HepG2 (cell line): ENCODE results near the gene ULK4. TPM values are rescaled to one million over a fixed set of nuclear protein-coding genes. Genes with fewer than 3 reads are reported as not detected.

ENCODE experiments used
- ATAC-seq: fragments of 200-7000 bp; cut with Tn5 transposase; 3 replicates; pipeline ENCODE4 v1.9.1; 2020; ENCODE audit warnings: mild to moderate bottlenecking, moderate library complexity
- BruUV-seq: library from RNA; stranded (reverse); fragments of 400-500 nt; replicated peaks from 2 replicates; lab custom pipeline; 2021; lab: Mats Ljungman, UMichigan
- CTCF ChIA-PET: fragments of 300-600 bp; formaldehyde crosslinking; extraction: SDS; loops from one replicate; lab custom pipeline; 2021; ENCODE audit warnings: low total read pairs, inconsistent platforms, low intra/inter-chr PET ratio; lab: Yijun Ruan, JAX
- POLR2A ChIA-PET: fragments of 350-600 bp; sonication (Branson Sonifier 250); formaldehyde crosslinking; loops from one replicate; lab custom pipeline; 2020; ENCODE audit warnings: antibody characterized with exemption, inconsistent platforms; lab: Yijun Ruan, JAX
- DNase-seq: peaks from one replicate; pipeline ENCODE4 v3.0.0-alpha.2; 2015; ENCODE audit warnings: low spot score
- FAIRE-seq: peaks from 3 replicates; lab custom pipeline; 2011; peaks lifted over from hg19 to GRCh38; lab: Jason Lieb, UNC
- H2AFZ ChIP-seq: one replicate; pipeline ENCODE4 v1.6.1; 2011; ENCODE audit warnings: low read length, inconsistent platforms
- H3K27ac ChIP-seq: fragments of 300-600 bp; 3 replicates; pipeline ENCODE4 v1.8.0; 2011; ENCODE audit warnings: mixed run types, mild to moderate bottlenecking, mixed read lengths, low read length, inconsistent platforms; ENCODE audit not compliant: insufficient read depth; ENCODE audit errors: extremely low read length
- H3K27me3 ChIP-seq, 2 experiments: fragments of 200-600 bp in 1 of 2; 2 replicates in 1 of 2; 3 replicates in 1 of 2; pipeline versions ENCODE4 v1.6.0 to v1.8.0; 2011; ENCODE audit warnings: low read length in 2 of 2, mild to moderate bottlenecking in 2 of 2, moderate library complexity in 2 of 2, inconsistent platforms in 1 of 2; ENCODE audit not compliant: insufficient read depth in 2 of 2, control insufficient read depth in 1 of 2
- H3K36me3 ChIP-seq, 2 experiments: fragments of 200-600 bp in 1 of 2; replicated peaks in 1 of 2; 2 replicates in 1 of 2; 3 replicates in 1 of 2; pipeline versions ENCODE4 v1.5.1 to v1.8.0; 2011; ENCODE audit warnings: low read length in 2 of 2, inconsistent platforms in 1 of 2; ENCODE audit not compliant: insufficient read depth in 2 of 2, control insufficient read depth in 1 of 2
- H3K4me1 ChIP-seq: 2 replicates; pipeline ENCODE4 v1.5.1; 2012; ENCODE audit warnings: low read length, inconsistent platforms; ENCODE audit not compliant: insufficient read depth
- H3K4me2 ChIP-seq: 2 replicates; pipeline ENCODE4 v1.6.0; 2011; ENCODE audit warnings: low read depth, low read length, inconsistent platforms
- H3K4me3 ChIP-seq, 3 experiments: fragments of 200-600 bp in 1 of 3; sonication (generic), shearing (Covaris generic) in 1 of 3; replicated peaks in 1 of 3; 2 replicates each; pipeline ENCODE4 v1.5.1; 2011 to 2016; ENCODE audit warnings: low read length in 3 of 3, inconsistent platforms in 2 of 3, low read depth in 2 of 3, mild to moderate bottlenecking in 2 of 3, control low read depth in 1 of 3, mixed read lengths in 1 of 3; ENCODE audit not compliant: insufficient read depth in 1 of 3
- H3K79me2 ChIP-seq: one replicate; pipeline ENCODE4 v1.6.1; 2011; ENCODE audit warnings: low read length, inconsistent platforms; ENCODE audit not compliant: insufficient read depth
- H3K9ac ChIP-seq: 2 replicates; pipeline ENCODE4 v1.6.0; 2011; ENCODE audit warnings: mild to moderate bottlenecking, low read depth, low read length, inconsistent platforms; ENCODE audit not compliant: insufficient read depth
- H3K9me3 ChIP-seq: 2 replicates; pipeline ENCODE4 v1.5.1; 2012; ENCODE audit warnings: mild to moderate bottlenecking, low read length
- H4K20me1 ChIP-seq: 2 replicates; pipeline ENCODE4 v1.6.0; 2011; ENCODE audit warnings: inconsistent platforms, mild to moderate bottlenecking, low read length, moderate library complexity; ENCODE audit not compliant: insufficient read depth
- CBX1 ChIP-seq: IDR thresholded peaks from one replicate; pipeline ENCODE4 v1.6.1; 2016; ENCODE audit warnings: antibody characterized with exemption, low read depth
- HMGA1 ChIP-seq: sonication (generic); formaldehyde crosslinking; conservative IDR thresholded peaks from 2 replicates; pipeline ENCODE4 v1.4.0; 2020; ENCODE audit warnings: missing genetic modification reagents
- HOXD1 ChIP-seq: sonication (generic); formaldehyde crosslinking; IDR thresholded peaks from 2 replicates; pipeline ENCODE4 v1.5.0; 2020; ENCODE audit warnings: missing genetic modification reagents
- POLR2AphosphoS2 ChIP-seq: IDR thresholded peaks from 2 replicates; pipeline ENCODE4 v1.6.1; 2011; ENCODE audit warnings: low read depth, low read length, improper control_type of control experiment
- REST ChIP-seq, 2 experiments: IDR thresholded peaks; 2 replicates each; pipeline ENCODE4 v1.6.1; 2011 to 2012; ENCODE audit warnings: low read length in 2 of 2, borderline replicate concordance in 1 of 2, low read depth in 1 of 2, mild to moderate bottlenecking in 1 of 2, moderate library complexity in 1 of 2
- RXRA ChIP-seq: sonication (generic); formaldehyde crosslinking; IDR thresholded peaks from 2 replicates; pipeline ENCODE4 v1.5.1; 2020; ENCODE audit warnings: missing genetic modification reagents
- SMAD3 ChIP-seq: sonication (generic); formaldehyde crosslinking; IDR thresholded peaks from 2 replicates; pipeline ENCODE4 v1.4.0; 2020; ENCODE audit warnings: missing genetic modification reagents
- TAF1 ChIP-seq: sonication (generic); formaldehyde crosslinking; IDR thresholded peaks from 2 replicates; pipeline ENCODE4 v1.4.0; 2020; ENCODE audit warnings: missing genetic modification reagents
- ZFP91 ChIP-seq: sonication (generic); formaldehyde crosslinking; IDR thresholded peaks from 2 replicates; pipeline ENCODE4 v1.9.0; 2022; ENCODE audit warnings: missing genetic modification reagents, mild to moderate bottlenecking, borderline replicate concordance
- ZNF232 ChIP-seq: sonication (generic); formaldehyde crosslinking; IDR thresholded peaks from 2 replicates; pipeline ENCODE4 v1.4.0; 2020; ENCODE audit warnings: missing genetic modification reagents, borderline replicate concordance
- ZNF761 ChIP-seq: sonication (generic); formaldehyde crosslinking; conservative IDR thresholded peaks from 2 replicates; pipeline ENCODE4 v1.4.0; 2020; ENCODE audit warnings: mild to moderate bottlenecking, missing genetic modification reagents
- ZNF773 ChIP-seq: sonication (generic); formaldehyde crosslinking; IDR thresholded peaks from 2 replicates; pipeline ENCODE4 v1.4.0; 2020; ENCODE audit warnings: missing genetic modification reagents, borderline replicate concordance
- in situ Hi-C: cut with HindIII; loops from 2 replicates; pipeline ENCODE4 v1.10.0; 2017; ENCODE audit warnings: low pct_unique_long_range_greater_than_20kb; ENCODE audit not compliant: extremely low pct_ligation_motif_present
- intact Hi-C: fragments of 100-400 bp; cut with micrococcal nuclease; formaldehyde crosslinking; loops from one replicate; pipeline ENCODE4 v1.10.0; 2022; ENCODE audit not compliant: unreplicated experiment
- polyA plus RNA-seq, 8 experiments: library from polyadenylated mRNA; depleted of rRNA in 3 of 8; stranded (reverse) in 7 of 8; unstranded in 1 of 8; fragments of >200 nt; fragmentation: Illumina TruSeq in 4 of 8; extraction: Trizol in 4 of 8; gene quantifications; 2 replicates each; pipeline versions ENCODE4 v1.2.1 to v1.2.3, GENCODE V29; 2011 to 2016; ENCODE audit warnings: low read depth in 4 of 8, missing spikeins in 1 of 8, mixed read lengths in 1 of 8; ENCODE audit not compliant: insufficient read depth in 1 of 8
- total RNA-seq, 5 experiments: library from RNA; depleted of rRNA; stranded (reverse); fragments of >200 nt; fragmentation: Illumina TruSeq; extraction: Trizol; gene quantifications; 2 replicates each; pipeline ENCODE4 v1.2.3, GENCODE V29; 2016; ENCODE audit warnings: low read depth in 1 of 5
- TF ChIP-seq, protein P1 (sequence below): sonication (generic); formaldehyde crosslinking; IDR thresholded peaks from 2 replicates; pipeline ENCODE4 v1.5.0; 2020; ENCODE audit warnings: mild to moderate bottlenecking, missing genetic modification reagents

Gene ULK4
- total and polyA plus RNA-seq, 2 of the 13 experiments (the other 11 are each of a cell fraction or from before 2014, with no cell fraction given), result 6.7 to 11.8 TPM

DNA sequence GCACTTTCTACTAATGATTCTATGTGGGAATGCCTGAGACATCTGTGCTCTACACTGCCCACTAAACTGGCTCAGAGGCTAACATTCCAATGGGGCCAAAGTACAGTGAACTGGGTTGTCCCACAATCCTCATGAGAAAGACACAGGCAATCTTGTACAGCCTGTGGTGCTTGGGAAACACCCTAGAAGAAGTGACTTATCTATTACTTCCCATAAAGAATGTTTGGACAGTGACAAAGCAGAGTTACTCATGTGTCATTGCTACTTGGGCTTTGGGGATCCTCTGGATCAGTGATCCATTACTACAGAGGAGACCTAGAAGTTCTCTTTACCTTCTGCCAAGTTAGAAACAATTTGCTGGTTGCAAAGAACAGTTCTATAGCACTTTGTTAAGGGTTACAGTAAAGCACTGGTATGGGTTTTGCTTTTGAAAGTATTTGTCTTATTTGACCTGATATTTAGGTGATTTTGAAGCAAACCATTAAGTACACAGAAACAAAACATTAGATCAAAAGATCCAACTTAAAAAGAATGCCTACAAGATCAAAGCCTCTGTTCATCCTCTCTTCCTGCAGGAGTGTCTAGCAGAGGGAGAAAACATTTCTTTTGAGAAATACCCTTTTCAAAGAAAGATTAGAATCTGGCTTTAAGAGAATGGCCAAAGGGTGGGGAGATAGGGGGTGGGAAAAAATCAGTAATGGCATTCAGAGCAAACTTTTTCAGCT, 686.8 kb downstream of the ULK4 start:
- DNase-seq (peak; percentile 88), FAIRE-seq (peak; percentile 90), ATAC-seq (peak; percentile 93)
- Histone ChIP-seq H3K79me2 (peaks cover 24% of the 10 kb centered on the region), H3K4me3 (peak overlapping the region; percentile 15 to 59 (median 40); a peak in 3 of 6 replicates), H3K4me1 (peaks cover 65% of the 10 kb centered on the region), H3K36me3 (no peaks in the 10 kb centered on the region; a peak in 1 of 5 replicates), H3K9ac (peak overlapping the region; percentile 55), H3K4me2 (peak overlapping the region; percentile 63), H3K27ac (peak overlapping the region; percentile 81), H4K20me1 (no peaks in the 10 kb centered on the region), H3K9me3 (no peaks in the 10 kb centered on the region), H2AFZ (no peak overlapping the region), H3K27me3 (no peaks in the 10 kb centered on the region)
- ChIA-PET CTCF (no interaction called here), POLR2A (interaction anchor here (1.0 to 4.0 kb wide), 4 partner anchors 10 to 75 kb away, joined by 3 to 20 read pairs (median 3); partner anchors contain the start of gene CTNNB1)
- BruUV-seq, result no TSS peak
- in situ Hi-C loops (no loop called here), intact Hi-C loops (loop anchor here (2.0 to 5.0 kb wide), 2 partner anchors 28 to 73 kb away; no protein-coding TSS in a partner anchor)
- TF ChIP-seq ZNF773 (CRISPR knock-in tag), result no peak
- TF ChIP-seq HOXD1, result no peak
- no peak for TF ChIP-seq REST (IDR thresholded peaks at IDR 0.05; ENCODE audit: borderline replicate concordance in 1 of 2, low read depth in 1 of 2, low read length in 2 of 2)
- no peak for TF ChIP-seq HMGA1 (CRISPR knock-in tag)
- TF ChIP-seq POLR2AphosphoS2, result no peak
- TF ChIP-seq RXRA (CRISPR knock-in tag), result peak; percentile 27; the same call in 1 of the 2 replicates
- TF ChIP-seq SMAD3 (CRISPR knock-in tag), result 0 out of 2 replicates have a peak, but pooled peaks have one; percentile 19
- TF ChIP-seq ZFP91 (CRISPR knock-in tag), result no peak
- TF ChIP-seq ZNF761, result peak; percentile 60; the same call in 1 of the 2 replicates
- TF ChIP-seq TAF1 (CRISPR knock-in tag), result no peak
- TF ChIP-seq CBX1, result no peak
- TF ChIP-seq ZNF232 (CRISPR knock-in tag), result no peak
- TF ChIP-seq, protein P1, sequence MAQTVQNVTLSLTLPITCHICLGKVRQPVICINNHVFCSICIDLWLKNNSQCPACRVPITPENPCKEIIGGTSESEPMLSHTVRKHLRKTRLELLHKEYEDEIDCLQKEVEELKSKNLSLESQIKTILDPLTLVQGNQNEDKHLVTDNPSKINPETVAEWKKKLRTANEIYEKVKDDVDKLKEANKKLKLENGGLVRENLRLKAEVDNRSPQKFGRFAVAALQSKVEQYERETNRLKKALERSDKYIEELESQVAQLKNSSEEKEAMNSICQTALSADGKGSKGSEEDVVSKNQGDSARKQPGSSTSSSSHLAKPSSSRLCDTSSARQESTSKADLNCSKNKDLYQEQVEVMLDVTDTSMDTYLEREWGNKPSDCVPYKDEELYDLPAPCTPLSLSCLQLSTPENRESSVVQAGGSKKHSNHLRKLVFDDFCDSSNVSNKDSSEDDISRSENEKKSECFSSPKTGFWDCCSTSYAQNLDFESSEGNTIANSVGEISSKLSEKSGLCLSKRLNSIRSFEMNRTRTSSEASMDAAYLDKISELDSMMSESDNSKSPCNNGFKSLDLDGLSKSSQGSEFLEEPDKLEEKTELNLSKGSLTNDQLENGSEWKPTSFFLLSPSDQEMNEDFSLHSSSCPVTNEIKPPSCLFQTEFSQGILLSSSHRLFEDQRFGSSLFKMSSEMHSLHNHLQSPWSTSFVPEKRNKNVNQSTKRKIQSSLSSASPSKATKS (CRISPR knock-in tag), result no peak
